ENCODE results near the gene LDLRAD4.

GRCh38 chr18:13576598-13576997 is 358.0 kb downstream of the LDLRAD4 start:
- no peak for TF ChIP-seq ZNF8 (CRISPR knock-in tag; IDR thresholded peaks at IDR 0.05)
- TF ChIP-seq ARNTL (CRISPR knock-in tag; IDR thresholded peaks at IDR 0.05; ENCODE audit: borderline replicate concordance, low read depth): no peak
- no peak for TF ChIP-seq ISL1 (CRISPR knock-in tag; IDR thresholded peaks at IDR 0.05)
- TF ChIP-seq PATZ1 (CRISPR knock-in tag; IDR thresholded peaks at IDR 0.05; ENCODE audit: borderline replicate concordance): no peak
- no peak for TF ChIP-seq ESRRG (CRISPR knock-in tag; IDR thresholded peaks at IDR 0.05)
- no peak for TF ChIP-seq PPARA (CRISPR knock-in tag; IDR thresholded peaks at IDR 0.05; ENCODE audit: borderline replicate concordance)
- TF ChIP-seq TOX (CRISPR knock-in tag; IDR thresholded peaks at IDR 0.05; ENCODE audit: borderline replicate concordance): no peak

Data from SK-N-SH treated with all-trans-retinoic acid at 6 μM for 48 hours (cell line).